Non-pigmented ciliary epithelial cell (primary cell): ENCODE measurements around the gene GLDC.

Experiments
- DNase-seq: peaks from one replicate; pipeline ENCODE4 v3.0.0-alpha.2; 2010; ENCODE audit warnings: low read depth

The GLDC gene

GRCh38 chr9:6501526-6502210 lies 143.9 kb downstream of the GLDC start:
- DNase-seq: no peak

GRCh38 chr9:6498982-6499381 lies 146.5 kb downstream of the GLDC start:
- DNase-seq: peak; percentile 56

GRCh38 chr9:6495466-6495865 lies 150.1 kb downstream of the GLDC start:
- no peak for DNase-seq

GRCh38 chr9:6490863-6491262 lies 154.7 kb downstream of the GLDC start:
- DNase-seq: no peak

- DNase-seq: no peak
Measured at GRCh38 chr9:6489099-6489498, 156.4 kb downstream of the GLDC start.

- no peak for DNase-seq
Measured at GRCh38 chr9:6488395-6488794, 157.1 kb downstream of the GLDC start.

- no peak for DNase-seq
Measured at GRCh38 chr9:6484210-6484609, 161.3 kb downstream of the GLDC start.
